GM18507 (cell line): ENCODE results near the gene PVRIG.
"Not testable (repeated sequence)": the region's sequence is repeated elsewhere in the genome, so short reads cannot be mapped to it uniquely, and the experiment has no call there.

ENCODE experiments used
- DNase-seq: peaks from one replicate; pipeline ENCODE4 v3.0.0; 2011; ENCODE audit warnings: low read depth; ENCODE audit not compliant: insufficient read length; ENCODE audit errors: extremely low spot score
- FAIRE-seq: peaks from 2 replicates; lab custom pipeline; 2011; peaks lifted over from hg19 to GRCh38; lab: Jason Lieb, UNC

PVRIG gene

GRCh38 chr7:100267648-100268047 is 47.9 kb downstream of the PVRIG start:
- DNase-seq (no peak), FAIRE-seq (no peak)

- DNase-seq, FAIRE-seq: not testable (repeated sequence)
These were observed 49.1 kb downstream of the PVRIG start for GRCh38 chr7:100268882-100269281.

GRCh38 chr7:100269306-100270045 is 49.7 kb downstream of the PVRIG start:
- not testable (repeated sequence) for FAIRE-seq, DNase-seq

- FAIRE-seq, DNase-seq: not testable (repeated sequence)
These were observed 50.5 kb downstream of the PVRIG start for GRCh38 chr7:100270046-100270918.
